Left lung (tissue), 10 donors: ENCODE data around the gene NPAS2. TPM values are rescaled to one million over a fixed set of nuclear protein-coding genes. Genes with fewer than 3 reads are reported as not detected.

Experiments
- ATAC-seq: fragments of 200-7000 bp; cut with Tn5 transposase; one replicate; pipeline ENCODE4 v1.9.1; 2020; ENCODE audit warnings: moderate library complexity
- DNase-seq, 4 donors: peaks; one replicate each; pipeline ENCODE4 v3.0.0-alpha.2; 2013 to 2020
- H3K27ac ChIP-seq, 2 donors: fragments of 200-600 bp; sonication (generic) in 1 of 2; one replicate each; pipeline versions ENCODE4 v1.5.0 to v1.8.0; 2020 to 2021
- H3K27me3 ChIP-seq, 2 donors: fragments of 200-600 bp; sonication (generic) in 1 of 2; one replicate each; pipeline versions ENCODE4 v1.5.0 to v1.8.0; 2020 to 2021
- H3K36me3 ChIP-seq, 2 donors: fragments of 200-600 bp; sonication (generic) in 1 of 2; one replicate each; pipeline versions ENCODE4 v1.5.0 to v1.8.0; 2020 to 2021
- H3K4me1 ChIP-seq, 2 donors: fragments of 200-600 bp; one replicate each; pipeline ENCODE4 v1.8.0; 2021
- H3K4me3 ChIP-seq, 2 donors: fragments of 200-600 bp; sonication (generic) in 1 of 2; one replicate each; pipeline versions ENCODE4 v1.5.0 to v1.8.0; 2020 to 2021; ENCODE audit warnings: mild to moderate bottlenecking in 1 of 2
- H3K9me3 ChIP-seq, 2 donors: fragments of 200-600 bp; sonication (generic) in 1 of 2; one replicate each; pipeline versions ENCODE4 v1.5.0 to v1.8.0; 2020 to 2021
- intact Hi-C, 2 donors: fragments of 100-400 bp; cut with DNase I; formaldehyde crosslinking; loops; one replicate each; pipeline versions ENCODE4 v1.11.2 to v1.14.2; 2022
- polyA plus RNA-seq, 6 donors: library from polyadenylated mRNA; unstranded; fragments of 120-200 nt; gene quantifications; one replicate each; pipeline ENCODE4 v1.2.1, GENCODE V29; 2013; ENCODE audit not compliant: insufficient read length in 6 of 6
- total RNA-seq, 2 donors: library from RNA; stranded (reverse); fragmentation: NEBNext Ultra II Directional; extraction: Animal tissue kit (Norgen Biotek cat#: 25700); gene quantifications; one replicate each; pipeline ENCODE4 v1.2.1, GENCODE V29; 2021
- TF ChIP-seq, protein P1 (sequence below), 2 donors: fragments of 200-600 bp; sonication (generic) in 1 of 2; IDR thresholded peaks; one replicate each; pipeline versions ENCODE4 v1.5.0 to v1.8.0; 2021; ENCODE audit warnings: antibody characterized with exemption in 2 of 2
- donor health status: DM: no; HTN: yes; CAD: no.
- donor health status: DM: no; HTN: no; CAD: no.

The NPAS2 gene
- total and polyA plus RNA-seq, 8 donors, result 18.8 to 40.2 (median 35.0) TPM

DNA sequence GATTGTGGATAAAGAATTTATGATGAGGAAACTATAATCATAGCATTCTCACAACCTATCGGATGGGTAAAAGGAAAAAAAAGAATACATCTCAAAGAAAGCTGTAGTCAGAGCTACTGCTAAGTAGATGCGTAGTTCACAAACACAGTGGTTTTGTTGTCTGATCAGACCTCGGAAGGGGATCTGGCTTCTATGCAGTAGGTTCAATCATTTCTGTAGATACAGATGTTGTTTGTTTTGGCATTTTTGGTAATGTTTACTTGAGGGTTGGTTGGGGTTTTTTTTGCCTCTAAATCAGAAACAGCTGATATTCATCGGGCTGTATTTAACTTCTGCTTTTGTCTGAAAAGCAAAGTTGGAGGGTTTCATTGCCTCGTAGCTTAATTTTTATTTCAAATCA, 42.1 kb downstream of the NPAS2 start:
- DNase-seq, result no peak
- Histone ChIP-seq H3K27me3 (no peaks in the 10 kb centered on the region), H3K27ac (no peak overlapping the region), H3K4me1 (no peaks in the 10 kb centered on the region), H3K36me3 (no peaks in the 10 kb centered on the region), H3K4me3 (no peak overlapping the region), H3K9me3 (no peaks in the 10 kb centered on the region)
- TF ChIP-seq, protein P1, sequence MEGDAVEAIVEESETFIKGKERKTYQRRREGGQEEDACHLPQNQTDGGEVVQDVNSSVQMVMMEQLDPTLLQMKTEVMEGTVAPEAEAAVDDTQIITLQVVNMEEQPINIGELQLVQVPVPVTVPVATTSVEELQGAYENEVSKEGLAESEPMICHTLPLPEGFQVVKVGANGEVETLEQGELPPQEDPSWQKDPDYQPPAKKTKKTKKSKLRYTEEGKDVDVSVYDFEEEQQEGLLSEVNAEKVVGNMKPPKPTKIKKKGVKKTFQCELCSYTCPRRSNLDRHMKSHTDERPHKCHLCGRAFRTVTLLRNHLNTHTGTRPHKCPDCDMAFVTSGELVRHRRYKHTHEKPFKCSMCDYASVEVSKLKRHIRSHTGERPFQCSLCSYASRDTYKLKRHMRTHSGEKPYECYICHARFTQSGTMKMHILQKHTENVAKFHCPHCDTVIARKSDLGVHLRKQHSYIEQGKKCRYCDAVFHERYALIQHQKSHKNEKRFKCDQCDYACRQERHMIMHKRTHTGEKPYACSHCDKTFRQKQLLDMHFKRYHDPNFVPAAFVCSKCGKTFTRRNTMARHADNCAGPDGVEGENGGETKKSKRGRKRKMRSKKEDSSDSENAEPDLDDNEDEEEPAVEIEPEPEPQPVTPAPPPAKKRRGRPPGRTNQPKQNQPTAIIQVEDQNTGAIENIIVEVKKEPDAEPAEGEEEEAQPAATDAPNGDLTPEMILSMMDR (IDR thresholded peaks at IDR 0.05), result no peak
- intact Hi-C loops, result no loop called here
- ATAC-seq, result no peak

DNA sequence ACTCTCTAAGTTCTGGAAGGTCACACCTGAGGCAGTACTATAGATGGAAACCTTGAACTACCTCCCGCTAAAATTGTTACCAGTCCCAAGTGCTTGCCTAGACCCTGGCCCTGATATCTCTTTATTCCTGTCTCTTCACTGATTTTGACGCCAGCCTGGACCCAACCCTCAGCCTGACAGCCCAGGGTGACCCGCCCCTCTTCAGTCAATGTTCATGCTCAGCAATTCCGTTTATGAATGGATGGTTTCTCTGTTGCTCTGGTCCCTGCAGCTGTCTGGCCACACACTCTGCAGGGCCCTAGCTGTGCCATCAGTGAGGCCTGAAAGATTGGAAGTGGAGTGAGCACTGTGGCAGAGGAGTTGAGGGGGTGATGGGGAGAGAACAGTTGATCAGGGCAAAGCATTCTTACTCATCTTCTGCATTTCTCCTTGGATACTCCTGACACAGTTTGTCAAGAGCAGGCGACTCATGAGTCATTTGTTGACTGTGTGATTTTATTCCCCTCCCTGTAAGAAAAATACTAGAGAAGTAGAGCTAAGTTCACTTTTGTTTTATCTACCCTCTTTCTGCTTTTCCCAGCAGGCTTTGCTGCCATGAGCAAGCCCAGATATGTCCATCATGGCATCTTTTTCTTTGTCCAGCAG, 46.0 kb downstream of the NPAS2 start:
- DNase-seq (no peak), ATAC-seq (peak; percentile 79)
- Histone ChIP-seq H3K36me3 (no peaks in the 10 kb centered on the region), H3K4me1 (no peaks in the 10 kb centered on the region), H3K9me3 (peaks cover 0 to 7% of the 10 kb centered on the region in 2 donors), H3K27me3 (no peaks in the 10 kb centered on the region), H3K27ac (no peak overlapping the region), H3K4me3 (no peak overlapping the region)
- intact Hi-C loops, result no loop called here
- TF ChIP-seq, protein P1 (IDR thresholded peaks at IDR 0.05), result no peak

DNA sequence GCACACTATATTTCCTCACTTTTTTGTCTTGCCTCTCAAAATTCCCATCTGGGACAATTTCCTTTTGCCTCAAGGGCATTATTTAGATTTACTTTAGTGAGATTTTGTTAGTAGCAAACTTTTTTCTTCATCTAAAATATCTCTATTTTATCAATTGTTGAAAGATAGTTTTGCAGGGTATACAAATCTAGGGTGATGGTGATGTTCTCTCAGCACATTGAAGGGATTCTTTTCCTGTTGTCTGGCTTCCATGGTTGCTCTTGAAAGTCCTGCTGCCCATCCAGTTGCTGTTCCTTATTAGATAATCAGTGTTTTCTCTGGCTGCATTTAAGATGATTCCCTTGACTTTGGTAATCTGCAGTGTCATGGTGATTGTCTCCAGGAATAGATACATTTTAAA, 48.1 kb downstream of the NPAS2 start:
- intact Hi-C loops, result no loop called here
- Histone ChIP-seq H3K9me3 (peaks cover 0 to 7% of the 10 kb centered on the region in 2 donors), H3K36me3 (no peaks in the 10 kb centered on the region), H3K4me1 (no peaks in the 10 kb centered on the region), H3K4me3 (no peak overlapping the region), H3K27me3 (no peaks in the 10 kb centered on the region), H3K27ac (no peak overlapping the region)
- TF ChIP-seq, protein P1 (IDR thresholded peaks at IDR 0.05), result no peak
- DNase-seq, result no peak
- ATAC-seq, result no peak

DNA sequence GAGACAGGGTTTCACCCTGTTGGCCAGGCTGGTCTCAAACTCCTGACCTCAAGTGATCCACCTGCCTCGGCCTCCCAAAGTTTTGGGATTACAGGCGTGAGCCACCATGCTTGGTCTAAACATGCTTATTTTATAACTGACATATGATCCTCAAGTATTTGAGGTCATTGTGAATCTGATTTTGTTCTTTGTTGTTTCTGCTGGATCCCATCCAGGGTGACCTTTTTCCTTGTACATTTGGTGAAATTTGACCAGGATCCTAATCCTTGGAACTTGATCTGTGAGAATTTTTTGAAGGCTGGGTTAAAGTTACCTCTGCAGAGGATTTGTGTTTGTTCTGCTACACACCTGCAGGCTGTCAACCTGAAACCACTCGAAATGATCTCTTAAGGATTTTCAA, 49.2 kb downstream of the NPAS2 start:
- ATAC-seq, result peak; percentile 37
- Histone ChIP-seq H3K27ac (no peak overlapping the region), H3K4me1 (no peaks in the 10 kb centered on the region), H3K4me3 (no peak overlapping the region), H3K36me3 (no peaks in the 10 kb centered on the region), H3K9me3 (peaks cover 0 to 7% of the 10 kb centered on the region in 2 donors), H3K27me3 (no peaks in the 10 kb centered on the region)
- TF ChIP-seq, protein P1 (IDR thresholded peaks at IDR 0.05), result no peak
- intact Hi-C loops, result no loop called here
- no peak for DNase-seq

DNA sequence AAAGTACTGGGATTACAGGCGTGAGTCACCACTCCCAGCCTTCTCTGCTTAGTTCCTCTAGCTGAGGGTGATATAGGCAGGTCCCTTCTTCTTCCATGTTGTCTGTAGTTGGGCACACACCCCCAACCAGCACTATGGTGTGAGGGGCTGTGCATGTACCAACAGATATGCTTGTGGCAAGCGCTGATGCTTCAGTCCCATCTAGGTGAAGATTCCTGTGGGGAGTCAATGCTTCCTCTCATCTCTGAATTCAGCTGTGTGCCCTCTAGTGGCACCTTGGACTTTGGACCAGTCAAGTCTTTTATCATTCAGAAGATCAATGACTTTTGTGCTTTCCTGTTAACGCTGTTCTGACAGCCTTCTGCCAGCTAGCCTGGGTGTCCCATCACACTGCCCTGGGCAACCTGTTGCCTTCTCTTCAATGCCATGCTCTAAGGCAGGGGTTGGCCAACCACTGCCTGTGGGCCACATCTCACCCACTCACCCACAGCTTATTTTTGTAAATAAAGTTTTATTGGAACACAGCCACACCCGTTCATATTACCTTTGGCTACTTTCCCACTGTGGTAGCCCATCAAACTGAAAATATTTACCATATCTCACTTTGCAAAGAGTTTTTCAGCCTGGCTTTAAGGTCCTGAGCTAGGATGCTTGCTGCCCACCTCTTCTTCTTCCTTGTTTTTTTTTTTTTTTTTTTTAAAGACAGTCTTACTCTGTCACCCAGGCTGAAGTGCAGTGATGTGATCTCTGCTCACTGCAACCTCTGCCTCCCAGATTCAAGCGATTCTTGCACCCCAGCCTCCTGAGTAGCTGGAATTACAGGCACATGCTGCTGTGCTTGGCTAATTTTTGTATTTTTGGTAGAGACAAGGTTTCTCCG, 51.0 kb downstream of the NPAS2 start:
- Histone ChIP-seq H3K27me3 (no peaks in the 10 kb centered on the region), H3K36me3 (no peaks in the 10 kb centered on the region), H3K4me3 (no peak overlapping the region), H3K4me1 (no peaks in the 10 kb centered on the region), H3K27ac (no peak overlapping the region), H3K9me3 (peaks cover 0 to 7% of the 10 kb centered on the region in 2 donors)
- DNase-seq (no peak), ATAC-seq (no peak)
- TF ChIP-seq, protein P1 (IDR thresholded peaks at IDR 0.05), result no peak
- intact Hi-C loops, result no loop called here
